Pons (tissue), 1 donor: ENCODE data around the gene CERCAM.
"Not testable (repeated sequence)": the region's sequence is repeated elsewhere in the genome, so short reads cannot be mapped to it uniquely, and the experiment has no call there.

Source experiments
- DNase-seq: peaks from one replicate; pipeline ENCODE4 v3.0.0-alpha.2; 2016; ENCODE audit warnings: low spot score

Gene CERCAM

DNA sequence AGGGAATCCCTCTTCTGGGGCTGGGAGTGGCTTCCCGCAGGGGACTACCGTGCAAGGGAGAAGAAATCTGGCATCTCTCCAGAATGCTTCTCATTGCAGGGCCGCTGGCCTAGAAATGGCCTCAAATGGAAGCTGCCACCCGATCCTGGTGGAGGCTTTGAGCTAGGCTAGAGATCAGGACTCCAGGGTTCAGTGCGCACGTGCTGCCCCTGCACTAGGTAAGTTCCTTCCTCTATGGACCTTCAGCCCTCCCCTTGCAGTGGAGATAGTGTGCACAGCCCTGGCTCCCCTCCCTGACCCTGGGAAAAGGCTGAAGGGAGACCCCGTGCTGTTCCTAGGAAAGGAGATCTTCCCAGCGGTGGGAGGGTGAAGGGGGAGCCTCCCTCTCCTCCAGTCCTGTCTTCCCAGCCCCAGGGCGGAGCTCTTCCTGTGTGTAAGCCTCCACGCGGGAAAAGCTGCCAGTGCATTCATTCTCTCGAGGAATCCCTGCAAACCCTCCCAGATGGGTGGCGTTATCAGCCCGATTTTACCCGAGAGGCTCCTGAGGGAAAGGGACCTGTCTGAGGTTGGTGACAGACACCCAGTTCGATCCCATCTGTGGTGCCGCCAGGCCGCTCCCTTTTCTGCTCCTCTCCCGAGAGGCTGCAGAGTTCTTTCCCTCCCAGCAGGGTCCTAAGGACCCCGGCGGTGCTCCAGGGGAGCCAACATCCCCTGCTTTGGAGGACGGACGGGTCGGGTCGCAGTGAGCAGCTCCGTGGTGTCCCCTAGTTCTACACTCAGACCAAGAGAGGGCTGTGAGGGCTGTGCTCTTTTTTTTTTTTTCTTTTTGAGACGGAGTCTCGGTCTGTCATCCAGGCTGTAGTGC, 1.4 kb upstream of the CERCAM start:
- peak; percentile 51 for DNase-seq

DNA sequence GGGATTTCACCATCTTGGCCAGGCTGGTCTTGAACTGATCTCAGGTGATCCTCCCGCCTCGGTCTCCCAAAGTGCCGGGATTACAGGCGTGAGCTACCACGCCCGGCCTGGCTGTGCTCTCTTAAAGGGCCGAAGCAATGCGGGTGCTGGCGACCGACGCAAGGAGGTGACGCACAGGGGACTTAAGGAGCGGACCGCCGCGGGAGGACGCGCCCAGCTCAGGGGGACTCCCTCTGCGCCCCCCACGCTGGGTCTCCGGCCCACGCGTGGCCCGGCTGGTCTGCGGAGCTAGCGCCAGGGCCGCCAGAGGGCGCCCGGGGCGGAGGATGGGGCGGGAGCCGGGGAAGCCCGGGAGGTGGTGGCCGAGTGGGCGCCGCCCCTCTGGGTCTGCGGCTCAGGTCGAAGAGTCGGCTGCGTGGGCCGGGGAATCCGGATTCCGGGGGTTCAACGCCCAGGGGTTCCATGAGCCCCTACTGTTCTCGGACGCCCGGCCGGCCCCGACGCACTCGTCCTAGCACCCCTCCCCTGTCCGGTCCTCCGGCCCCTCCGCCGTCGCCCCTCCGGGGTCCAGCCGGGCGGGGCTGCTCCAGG, 502 bp upstream of the CERCAM start:
- peak; percentile 68 for DNase-seq

DNA sequence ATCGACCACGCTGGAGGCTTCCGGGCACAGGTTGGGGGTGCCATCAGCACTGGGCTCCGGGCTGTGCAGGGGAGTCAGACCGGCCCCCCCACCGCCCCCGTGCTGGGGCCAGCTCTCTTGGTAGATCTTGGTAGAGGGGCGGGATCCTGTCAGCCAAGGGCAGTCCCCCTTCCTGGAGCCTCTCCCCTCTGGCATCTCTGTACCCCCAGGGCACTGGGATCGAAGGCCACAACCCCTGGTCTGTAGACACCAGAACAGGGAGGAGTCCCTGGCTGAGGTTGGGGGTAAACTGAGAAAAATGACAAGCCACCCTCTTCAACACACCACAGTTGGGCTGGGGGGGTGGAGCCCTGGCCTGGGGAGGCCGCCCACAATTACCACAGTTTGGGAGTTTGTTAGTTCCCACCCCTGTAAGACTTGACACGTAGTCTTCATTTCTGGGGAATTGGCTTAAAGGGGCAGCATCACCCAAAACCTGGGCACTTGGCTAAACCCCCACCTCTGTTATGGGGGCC, 882 bp downstream of the CERCAM start:
- DNase-seq = no peak

DNA sequence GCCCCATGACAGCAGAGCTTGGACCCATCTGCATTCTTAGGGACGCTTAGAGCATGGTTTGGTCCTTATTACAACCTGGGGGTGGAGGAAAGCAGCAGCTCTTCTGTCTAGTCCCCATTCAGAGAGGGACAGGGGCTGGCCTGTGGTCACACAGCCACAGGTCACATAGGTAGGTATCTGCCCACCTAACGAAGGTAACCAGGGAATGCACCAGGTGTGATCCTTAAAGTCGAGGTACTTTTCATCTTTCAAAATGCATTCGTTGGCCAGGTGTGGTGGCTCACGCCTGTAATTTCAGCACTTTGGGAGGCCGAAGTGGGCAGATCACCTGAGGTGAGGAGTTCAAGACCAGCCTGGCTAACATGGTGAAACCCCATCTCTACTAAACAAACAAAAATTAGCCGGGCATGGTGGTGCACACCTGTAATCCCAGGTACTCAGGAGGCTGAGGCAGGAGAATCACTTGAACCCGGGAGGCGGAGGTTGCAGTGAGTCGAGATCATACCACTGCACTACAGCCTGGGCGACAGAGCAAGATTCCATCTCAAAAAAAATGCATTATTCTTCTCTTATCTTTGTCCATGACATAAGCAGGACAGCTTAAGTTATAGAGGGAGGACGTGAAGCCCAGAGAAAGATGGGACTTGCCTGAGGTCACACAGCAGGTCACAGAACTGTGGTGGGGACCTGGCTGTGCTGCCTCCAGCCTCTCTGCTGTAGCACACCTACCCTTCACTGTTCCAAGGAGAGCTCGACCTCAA, 1.5 kb downstream of the CERCAM start:
- DNase-seq = not testable (repeated sequence)

DNA sequence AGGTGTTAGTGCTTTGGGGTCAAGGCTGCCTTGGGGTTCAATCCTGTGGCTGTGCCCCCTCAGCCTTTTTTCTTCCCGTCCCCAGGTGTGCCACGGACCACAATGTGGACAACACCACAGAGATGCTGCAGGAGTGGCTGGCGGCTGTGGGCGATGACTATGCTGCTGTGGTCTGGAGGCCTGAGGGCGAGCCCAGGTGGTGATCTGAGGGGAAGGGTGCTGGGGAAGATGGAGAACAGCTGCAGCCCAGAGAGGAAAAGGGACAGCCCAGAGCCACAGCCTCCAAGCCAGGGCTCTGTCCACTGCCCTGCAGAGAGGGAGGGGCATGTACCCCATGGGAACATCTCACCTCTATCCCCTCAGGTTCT, 2.1 kb downstream of the CERCAM start:
- no peak for DNase-seq

GRCh38 chr9:128423356-128423755, 2.7 kb downstream of the CERCAM start:
- not testable (repeated sequence) for DNase-seq

GRCh38 chr9:128424268-128424780, 3.7 kb downstream of the CERCAM start:
- no peak for DNase-seq

GRCh38 chr9:128428644-128429512, 8.2 kb downstream of the CERCAM start:
- no peak for DNase-seq

GRCh38 chr9:128429513-128430086, 8.9 kb downstream of the CERCAM start:
- no peak for DNase-seq

DNA sequence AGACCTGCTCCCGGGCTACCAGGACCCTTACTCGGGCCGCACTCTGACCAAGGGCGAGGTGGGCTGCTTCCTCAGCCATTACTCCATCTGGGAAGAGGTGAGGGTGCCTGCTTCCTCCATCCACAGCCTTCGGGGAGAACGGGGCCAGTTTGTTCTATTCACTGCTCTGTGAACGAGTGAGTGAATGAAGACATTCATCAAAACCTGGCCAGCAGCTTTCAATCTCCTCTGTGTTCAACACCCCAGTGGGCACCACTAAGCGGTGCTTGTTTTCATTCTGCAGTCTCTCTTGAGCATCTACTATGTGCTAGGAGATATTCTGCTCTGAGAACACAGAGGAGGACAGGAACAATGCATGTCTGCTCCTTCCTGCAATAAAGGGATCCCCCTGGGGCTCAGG, 10.6 kb downstream of the CERCAM start:
- DNase-seq = peak; percentile 75

GRCh38 chr9:128434340-128434739, 13.7 kb downstream of the CERCAM start:
- no peak for DNase-seq

DNA sequence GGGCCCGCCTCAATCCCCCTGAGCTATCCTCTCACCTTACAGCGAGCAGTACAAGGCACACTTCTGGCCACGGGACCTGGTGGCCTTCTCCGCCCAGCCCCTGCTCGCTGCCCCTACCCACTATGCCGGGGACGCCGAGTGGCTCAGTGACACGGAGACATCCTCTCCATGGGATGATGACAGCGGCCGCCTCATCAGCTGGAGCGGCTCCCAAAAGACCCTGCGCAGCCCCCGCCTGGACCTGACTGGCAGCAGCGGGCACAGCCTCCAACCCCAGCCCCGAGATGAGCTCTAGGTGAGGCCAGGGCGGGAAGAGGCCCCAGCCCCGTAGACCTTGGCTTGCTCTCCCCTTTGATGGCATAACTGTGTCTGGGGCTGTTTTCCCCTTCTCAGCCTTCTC, 15.0 kb downstream of the CERCAM start:
- no peak for DNase-seq

DNA sequence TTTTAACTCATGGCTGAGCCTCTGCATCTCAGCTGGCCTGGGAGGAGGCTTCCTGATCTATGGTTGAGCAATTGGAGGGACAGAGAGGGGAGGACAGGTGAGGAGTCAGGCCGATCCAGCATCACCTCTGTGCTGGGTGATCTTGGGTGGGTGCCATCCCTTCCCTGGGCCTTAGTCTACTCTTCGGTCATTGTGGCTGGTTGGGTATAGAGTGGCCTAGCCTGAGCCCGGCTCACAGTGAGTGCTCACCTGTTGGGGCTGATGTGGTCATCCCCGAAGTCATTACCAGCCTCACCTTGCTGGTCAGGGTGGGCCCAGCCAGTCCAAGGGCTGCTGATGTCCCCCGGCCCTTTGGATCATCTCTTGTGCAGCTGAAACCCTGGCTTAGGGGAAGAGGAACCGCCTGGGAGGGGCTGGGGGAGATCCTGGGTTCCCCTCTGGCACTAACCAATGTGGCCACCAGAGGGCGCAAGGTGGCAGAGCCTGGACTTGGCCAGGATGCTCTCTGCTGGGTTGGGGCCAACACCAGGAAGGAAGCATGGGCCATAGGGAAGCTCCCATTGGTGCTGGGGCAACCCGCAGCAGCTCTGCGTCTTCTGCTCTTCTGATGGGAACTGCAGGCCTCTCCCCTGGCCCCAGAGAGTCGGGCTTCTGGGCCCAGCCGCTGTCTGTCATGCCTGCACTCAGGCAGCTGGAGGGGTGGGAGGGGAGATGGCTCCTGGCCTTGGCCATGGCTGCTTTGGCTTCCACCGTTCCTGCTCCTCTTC, 17.9 kb downstream of the CERCAM start:
- DNase-seq = peak; percentile 71

DNA sequence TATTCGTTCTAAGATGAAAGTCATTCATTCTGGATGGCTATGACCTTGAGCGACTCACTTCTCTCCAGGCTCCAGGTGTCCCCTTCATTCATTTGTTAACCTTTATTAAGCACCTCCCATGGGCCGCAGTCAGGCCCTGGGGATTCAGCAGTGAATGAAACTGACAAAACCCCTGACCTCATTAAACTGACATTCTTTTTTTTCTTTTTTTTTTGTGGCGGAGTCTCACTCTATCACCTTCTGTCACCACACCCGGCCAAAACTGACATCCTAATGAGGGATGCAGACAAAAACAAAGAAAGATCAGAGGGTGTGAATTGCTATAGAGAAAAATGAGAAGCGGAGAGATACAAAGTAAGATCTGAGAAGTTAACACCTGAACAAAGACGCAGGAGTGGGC, 18.6 kb downstream of the CERCAM start:
- DNase-seq = no peak

GRCh38 chr9:128442150-128442549, 21.5 kb downstream of the CERCAM start:
- DNase-seq = no peak

DNA sequence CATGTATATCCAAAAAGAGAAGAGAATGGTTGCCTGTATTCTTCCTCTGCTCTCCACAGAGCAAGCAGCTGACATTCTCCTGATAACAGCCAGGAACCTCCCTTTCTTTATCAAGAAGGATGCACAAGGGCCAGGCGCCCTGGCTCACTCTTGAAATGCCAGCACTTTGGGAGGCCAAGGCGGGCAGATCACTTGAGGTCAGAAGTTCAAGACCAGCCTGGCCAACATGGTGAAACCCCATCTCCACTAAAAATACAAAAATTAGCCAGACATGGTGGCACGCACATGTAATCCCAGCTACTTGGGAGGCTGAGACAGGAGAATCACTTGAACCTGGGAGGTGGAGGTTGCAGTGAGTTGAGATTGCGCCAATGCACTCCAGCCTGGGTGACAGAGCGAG, 25.8 kb downstream of the CERCAM start:
- not testable (repeated sequence) for DNase-seq

- no peak for DNase-seq
These were observed 28.1 kb downstream of the CERCAM start for GRCh38 chr9:128448746-128449145.

DNA sequence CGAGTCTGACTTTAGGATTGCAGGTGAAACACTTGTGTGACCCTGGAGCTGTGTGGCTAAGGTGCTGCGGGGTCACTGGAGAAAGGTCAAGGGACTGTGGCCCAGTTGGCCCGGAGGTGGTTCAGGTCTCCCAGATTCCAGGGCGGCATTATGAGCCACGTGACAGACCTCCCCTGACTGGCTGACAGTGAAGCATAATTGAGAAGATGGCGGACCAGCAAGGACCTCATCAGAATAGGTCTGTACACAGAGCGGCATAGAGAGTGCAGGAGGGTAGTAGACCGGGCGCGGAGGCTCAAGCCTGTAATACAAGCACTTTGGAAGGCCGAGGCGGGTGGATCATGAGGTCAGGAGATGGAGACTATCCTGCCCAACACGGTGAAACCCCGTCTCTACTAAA, 34.3 kb downstream of the CERCAM start:
- DNase-seq = no peak

GRCh38 chr9:128455849-128456612, 35.4 kb downstream of the CERCAM start, which contains the start of gene ODF2:
TSS of gene ODF2 (plus strand) at chr9:128456006. CDS start at chr9:128456092, 86 bp downstream.
- DNase-seq = peak; percentile 93
